T-cell (primary cell): Measurements from ENCODE around the gene ZGPAT. TPM values are rescaled to one million over a fixed set of nuclear protein-coding genes. Genes with fewer than 3 reads are reported as not detected.

Experiments
- ATAC-seq, 4 experiments: fragments of 200-7000 bp in 3 of 4; fragments of 150-1000 bp in 1 of 4; cut with Tn5 transposase; replicated peaks in 1 of 4; 1 replicate in 3 of 4; 2 replicates in 1 of 4; pipeline ENCODE4 v1.10.0; 2021; ENCODE audit warnings: moderate library complexity in 3 of 4, mild to moderate bottlenecking in 2 of 4, moderate number of reproducible peaks in 1 of 4
- CTCF ChIA-PET, 2 donors: fragments of 300-600 bp; sonication (Branson Sonifier 250); formaldehyde crosslinking; loops; one replicate each; lab custom pipeline; 2022; ENCODE audit warnings: antibody characterized with exemption in 2 of 2; lab: Charles Lee
- POLR2A ChIA-PET, 2 donors: fragments of 300-600 bp; sonication (Branson Sonifier 250); formaldehyde crosslinking; loops; one replicate each; lab custom pipeline; 2022; ENCODE audit warnings: antibody characterized with exemption in 2 of 2; lab: Charles Lee
- DNase-seq, 35 experiments: peaks; one replicate each; pipeline versions ENCODE4 v3.0.0 to v3.0.0-alpha.2; 2013 to 2023
- H3K27ac ChIP-seq: one replicate; pipeline ENCODE4 v1.5.1; 2013; ENCODE audit warnings: low read length
- H3K27me3 ChIP-seq, 2 experiments: replicated peaks in 1 of 2; 1 replicate in 1 of 2; 2 replicates in 1 of 2; pipeline versions ENCODE4 v1.6.1 to v1.7.0; 2013; ENCODE audit warnings: low read length in 1 of 2, mixed read lengths in 1 of 2; ENCODE audit not compliant: control insufficient read depth in 2 of 2, insufficient read depth in 2 of 2; ENCODE audit errors: extremely low read depth in 1 of 2
- H3K36me3 ChIP-seq, 2 donors: 1 replicate in 1 of 2; 2 replicates in 1 of 2; pipeline versions ENCODE4 v1.6.1 to v1.7.0; 2013; ENCODE audit warnings: low read length in 1 of 2; ENCODE audit not compliant: control insufficient read depth in 2 of 2, insufficient read depth in 1 of 2; ENCODE audit errors: extremely low read depth in 1 of 2
- H3K4me1 ChIP-seq, 2 experiments: 1 replicate in 1 of 2; 2 replicates in 1 of 2; pipeline versions ENCODE4 v1.6.1 to v1.7.0; 2013; ENCODE audit warnings: low read length in 2 of 2, mixed read lengths in 1 of 2; ENCODE audit not compliant: insufficient read depth in 2 of 2, control insufficient read depth in 1 of 2; ENCODE audit errors: extremely low read depth in 1 of 2
- H3K4me3 ChIP-seq, 2 donors: 1 replicate in 1 of 2; 2 replicates in 1 of 2; pipeline versions ENCODE4 v1.5.1 to v1.7.0; 2013; ENCODE audit warnings: mild to moderate bottlenecking in 2 of 2, low read length in 1 of 2, moderate library complexity in 1 of 2; ENCODE audit not compliant: control insufficient read depth in 1 of 2; ENCODE audit errors: extremely low read depth in 1 of 2
- H3K9me3 ChIP-seq: 2 replicates; pipeline ENCODE4 v1.7.0; 2013
- H3K27ac Mint-ChIP-seq, 2 donors: one replicate each; pipeline ENCODE4 v1.8.0; 2020 to 2021; ENCODE audit warnings: mild to moderate bottlenecking in 2 of 2, mixed read lengths in 2 of 2
- H3K27me3 Mint-ChIP-seq, 2 donors: one replicate each; pipeline ENCODE4 v1.8.0; 2021 to 2022; ENCODE audit warnings: mixed read lengths in 2 of 2
- H3K36me3 Mint-ChIP-seq: one replicate; pipeline ENCODE4 v1.8.0; 2021; ENCODE audit warnings: mixed read lengths
- H3K4me1 Mint-ChIP-seq, 3 donors: one replicate each; pipeline ENCODE4 v1.8.0; 2020 to 2022; ENCODE audit warnings: mixed read lengths in 3 of 3, mild to moderate bottlenecking in 1 of 3
- H3K4me3 Mint-ChIP-seq, 3 donors: one replicate each; pipeline ENCODE4 v1.8.0; 2020 to 2022; ENCODE audit warnings: mild to moderate bottlenecking in 3 of 3, mixed read lengths in 3 of 3, moderate library complexity in 3 of 3
- H3K9me3 Mint-ChIP-seq, 3 donors: one replicate each; pipeline ENCODE4 v1.8.0; 2020 to 2022; ENCODE audit warnings: mixed read lengths in 3 of 3
- WGBS: methylation state at CpG from one replicate; pipeline ENCODE4 v1.1.5; 2013; ENCODE audit warnings: missing lambda C conversion rate; ENCODE audit not compliant: insufficient coverage; 5-methylcytosine and 5-hydroxymethylcytosine counted together
- total RNA-seq, 35 experiments: library from RNA in 6 of 35; stranded (reverse) in 6 of 35; fragments of 120-200 nt in 1 of 35; gene quantifications; one replicate each; pipeline versions ENCODE4 v1.2.1 to v1.2.4 and lab custom pipeline; 2013 to 2026

ZGPAT gene
- total RNA-seq, 5 donors from 2014 or later (not counting 1 experiment from before 2014, with no cell fraction given): 42.7 to 71.0 (median 59.0) TPM

- ChIA-PET POLR2A (interaction anchor here in 1 of 2 donors (0.6 kb wide), 1 partner anchor 15 kb away, joined by 11 read pairs; no protein-coding TSS in a partner anchor), CTCF (interaction anchor here in 1 of 2 donors (1.6 kb wide), 1 partner anchor 34 kb away, joined by 13 read pairs; the partner anchor contains the start of genes ARFRP1 and ZGPAT)
- H3K27me3 Mint-ChIP-seq: no peaks in the 10 kb centered on the region
- Histone ChIP-seq H3K36me3 (peaks cover 10 to 37% of the 10 kb centered on the region in 2 donors), H3K27ac (no peak overlapping the region), H3K4me1 (peaks cover 8 to 35% of the 10 kb centered on the region in 2 experiments), H3K4me3 (no peak overlapping the region), H3K9me3 (no peaks in the 10 kb centered on the region), H3K27me3 (no peaks in the 10 kb centered on the region)
- 96% methylated on average over 18 of the region's 30 CpGs for WGBS
- DNase-seq: no peak
- H3K36me3 Mint-ChIP-seq: no peaks in the 10 kb centered on the region
- ATAC-seq: no peak
- no peaks in the 10 kb centered on the region for H3K9me3 Mint-ChIP-seq
- H3K4me1 Mint-ChIP-seq: peaks cover 0 to 4% (median 3%) of the 10 kb centered on the region in 3 donors
- H3K4me3 Mint-ChIP-seq: peak overlapping the region; percentile 21 to 63 (median 59)
- no peak overlapping the region for H3K27ac Mint-ChIP-seq
Observed at GRCh38 chr20:63741676-63742380, 34.0 kb downstream of the ZGPAT start.

DNA sequence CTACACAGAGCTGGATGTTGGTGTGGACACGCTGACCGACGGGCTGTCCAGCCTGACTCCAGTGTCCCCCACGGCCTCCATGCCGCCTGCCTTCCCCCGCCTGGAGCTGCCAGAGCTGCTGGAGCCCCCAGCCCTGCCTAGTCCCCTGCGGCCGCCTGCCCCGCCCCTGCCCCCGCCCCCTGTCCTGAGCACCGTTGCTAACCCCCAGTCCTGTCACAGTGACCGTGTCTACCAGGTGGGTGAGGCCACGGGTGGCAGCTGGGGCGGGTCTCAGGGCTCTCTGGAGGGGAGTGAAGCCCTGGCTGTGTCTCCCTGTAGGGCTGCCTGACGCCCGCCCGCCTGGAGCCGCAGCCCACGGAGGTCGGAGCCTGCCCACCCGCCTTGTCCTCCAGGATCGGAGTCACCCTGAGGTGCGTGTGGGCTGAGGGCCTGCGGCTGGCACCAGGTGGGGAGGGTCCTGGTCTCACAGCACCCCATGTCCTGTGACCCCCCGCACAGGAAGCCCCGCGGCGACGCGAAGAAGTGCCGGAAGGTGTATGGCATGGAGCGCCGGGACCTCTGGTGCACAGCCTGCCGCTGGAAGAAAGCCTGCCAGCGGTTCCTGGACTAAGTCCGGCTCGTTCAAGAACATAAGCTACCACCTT is 34.7 kb downstream of the ZGPAT start:
- Mint-ChIP-seq H3K9me3 (no peaks in the 10 kb centered on the region), H3K27me3 (no peaks in the 10 kb centered on the region), H3K4me3 (no peak overlapping the region), H3K4me1 (peaks cover 0 to 4% (median 3%) of the 10 kb centered on the region in 3 donors), H3K36me3 (no peaks in the 10 kb centered on the region), H3K27ac (no peak overlapping the region)
- Histone ChIP-seq H3K27me3 (no peaks in the 10 kb centered on the region), H3K36me3 (peaks cover 10 to 37% of the 10 kb centered on the region in 2 donors), H3K27ac (no peak overlapping the region), H3K9me3 (no peaks in the 10 kb centered on the region), H3K4me1 (peaks cover 8 to 36% of the 10 kb centered on the region in 2 experiments), H3K4me3 (no peak overlapping the region)
- ATAC-seq (no peak), DNase-seq (no peak)
- CTCF ChIA-PET: no interaction called here
- POLR2A ChIA-PET: interaction anchor here in 1 of 2 donors (0.6 kb wide), 2 partner anchors 15 to 214 kb away, joined by 9 to 11 read pairs; no protein-coding TSS in a partner anchor
- WGBS: 96% methylated on average over 21 of the region's 37 CpGs

- H3K4me1 Mint-ChIP-seq: peaks cover 0 to 3% (median 3%) of the 10 kb centered on the region in 3 donors
- H3K27me3 Mint-ChIP-seq: no peaks in the 10 kb centered on the region
- DNase-seq (no peak), ATAC-seq (no peak)
- H3K9me3 Mint-ChIP-seq: no peaks in the 10 kb centered on the region
- Histone ChIP-seq H3K27ac (no peak overlapping the region), H3K9me3 (no peaks in the 10 kb centered on the region), H3K4me3 (no peak overlapping the region), H3K4me1 (peaks cover 5 to 39% of the 10 kb centered on the region in 2 experiments), H3K36me3 (peaks cover 8 to 33% of the 10 kb centered on the region in 2 donors), H3K27me3 (no peaks in the 10 kb centered on the region)
- ChIA-PET CTCF (no interaction called here), POLR2A (interaction anchor here in 1 of 2 donors (0.6 kb wide), 1 partner anchor 215 kb away, joined by 9 read pairs; no protein-coding TSS in a partner anchor)
- no peaks in the 10 kb centered on the region for H3K36me3 Mint-ChIP-seq
- H3K4me3 Mint-ChIP-seq: no peak overlapping the region
- WGBS: 94% methylated on average over 17 of the region's 31 CpGs
- peak overlapping the region in 1 of 2 donors; percentile 8 for H3K27ac Mint-ChIP-seq
Observed at GRCh38 chr20:63743210-63743970, 35.6 kb downstream of the ZGPAT start.

DNA sequence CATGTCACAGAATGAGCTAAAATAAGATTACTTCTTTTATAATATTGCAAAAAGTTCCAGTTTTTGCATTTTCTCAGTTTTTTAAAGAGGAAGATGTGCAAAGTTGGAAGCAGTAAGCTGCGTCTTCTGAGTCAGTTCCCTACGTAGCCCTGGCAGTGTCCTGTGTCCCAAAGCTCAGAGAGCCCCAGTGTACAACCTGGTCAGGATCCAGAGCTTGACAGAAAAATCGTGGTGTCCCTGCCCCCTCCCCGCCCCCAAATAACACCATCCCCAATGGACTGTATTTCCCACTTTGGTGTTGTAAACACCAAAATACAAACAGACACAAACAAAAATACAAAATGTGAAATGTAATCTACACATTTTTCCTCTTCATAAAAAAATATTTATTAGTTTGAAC is 36.3 kb downstream of the ZGPAT start:
- Mint-ChIP-seq H3K4me3 (no peak overlapping the region), H3K9me3 (no peaks in the 10 kb centered on the region), H3K4me1 (peaks cover 5 to 7% (median 6%) of the 10 kb centered on the region in 3 donors), H3K36me3 (no peaks in the 10 kb centered on the region), H3K27me3 (no peaks in the 10 kb centered on the region), H3K27ac (peak overlapping the region in 1 of 2 donors; percentile 8)
- Histone ChIP-seq H3K36me3 (peaks cover 3 to 26% of the 10 kb centered on the region in 2 donors), H3K9me3 (no peaks in the 10 kb centered on the region), H3K27ac (no peak overlapping the region), H3K27me3 (no peaks in the 10 kb centered on the region), H3K4me1 (peaks cover 0 to 36% of the 10 kb centered on the region in 2 experiments), H3K4me3 (no peak overlapping the region)
- ChIA-PET CTCF (no interaction called here), POLR2A (interaction anchor here in 1 of 2 donors (0.8 kb wide), 1 partner anchor 12 kb away, joined by 3 read pairs; no protein-coding TSS in a partner anchor)
- ATAC-seq: no peak
- 64% methylated on average over 3 of the region's 4 CpGs for WGBS
- DNase-seq: no peak

GRCh38 chr20:63744574-63745423 is 37.0 kb downstream of the ZGPAT start:
- Histone ChIP-seq H3K4me1 (peaks cover 2 to 39% of the 10 kb centered on the region in 2 experiments), H3K27me3 (no peaks in the 10 kb centered on the region), H3K4me3 (no peak overlapping the region), H3K27ac (no peak overlapping the region), H3K9me3 (no peaks in the 10 kb centered on the region), H3K36me3 (peaks cover 3 to 26% of the 10 kb centered on the region in 2 donors)
- ATAC-seq (no peak), DNase-seq (no peak)
- Mint-ChIP-seq H3K4me1 (peaks cover 10 to 11% (median 11%) of the 10 kb centered on the region in 3 donors), H3K36me3 (no peaks in the 10 kb centered on the region), H3K27me3 (no peaks in the 10 kb centered on the region), H3K27ac (no peak overlapping the region), H3K9me3 (no peaks in the 10 kb centered on the region), H3K4me3 (no peak overlapping the region)
- WGBS: 88% methylated on average over 16 of the region's 25 CpGs
- POLR2A ChIA-PET: interaction anchor here in 1 of 2 donors (0.8 kb wide), 1 partner anchor 12 kb away, joined by 3 read pairs; no protein-coding TSS in a partner anchor
- CTCF ChIA-PET: no interaction called here
